NCI-H524 (cell line): Measurements from ENCODE around the gene ERCC5.

Experiments
- DNase-seq, 2 experiments: peaks; one replicate each; lab custom pipeline; 2025; lab: John Stamatoyannopoulos, UW

ERCC5 gene

DNA sequence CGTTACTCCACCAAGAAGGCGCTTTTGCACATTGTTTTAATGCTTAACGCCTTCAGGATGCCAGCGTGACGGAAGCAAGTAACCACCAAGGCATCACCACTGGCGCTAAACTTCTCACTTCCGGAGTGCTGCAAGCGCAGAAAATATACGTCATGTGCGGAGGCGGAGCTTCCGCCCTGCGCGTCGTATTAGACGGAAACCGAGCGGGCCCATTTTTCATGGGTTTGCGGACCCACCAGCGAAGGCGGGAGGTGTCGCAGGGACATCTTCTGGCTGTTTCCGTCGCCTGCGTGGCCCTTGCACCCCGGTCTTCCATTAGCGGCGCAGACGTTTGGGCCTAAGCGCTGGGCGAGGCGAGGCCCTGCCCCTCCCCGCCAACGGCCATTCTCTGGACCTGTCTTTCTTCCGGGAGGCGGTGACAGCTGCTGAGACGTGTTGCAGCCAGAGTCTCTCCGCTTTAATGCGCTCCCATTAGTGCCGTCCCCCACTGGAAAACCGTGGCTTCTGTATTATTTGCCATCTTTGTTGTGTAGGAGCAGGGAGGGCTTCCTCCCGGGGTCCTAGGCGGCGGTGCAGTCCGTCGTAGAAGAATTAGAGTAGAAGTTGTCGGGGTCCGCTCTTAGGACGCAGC, at the start of gene ERCC5:
Gene ERCC5 (plus strand): TSS at position 403 of the 631 bp plus-strand sequence. CDS start 235 bp downstream, outside the sequence.
- DNase-seq, result peak; percentile 86 to 96

DNA sequence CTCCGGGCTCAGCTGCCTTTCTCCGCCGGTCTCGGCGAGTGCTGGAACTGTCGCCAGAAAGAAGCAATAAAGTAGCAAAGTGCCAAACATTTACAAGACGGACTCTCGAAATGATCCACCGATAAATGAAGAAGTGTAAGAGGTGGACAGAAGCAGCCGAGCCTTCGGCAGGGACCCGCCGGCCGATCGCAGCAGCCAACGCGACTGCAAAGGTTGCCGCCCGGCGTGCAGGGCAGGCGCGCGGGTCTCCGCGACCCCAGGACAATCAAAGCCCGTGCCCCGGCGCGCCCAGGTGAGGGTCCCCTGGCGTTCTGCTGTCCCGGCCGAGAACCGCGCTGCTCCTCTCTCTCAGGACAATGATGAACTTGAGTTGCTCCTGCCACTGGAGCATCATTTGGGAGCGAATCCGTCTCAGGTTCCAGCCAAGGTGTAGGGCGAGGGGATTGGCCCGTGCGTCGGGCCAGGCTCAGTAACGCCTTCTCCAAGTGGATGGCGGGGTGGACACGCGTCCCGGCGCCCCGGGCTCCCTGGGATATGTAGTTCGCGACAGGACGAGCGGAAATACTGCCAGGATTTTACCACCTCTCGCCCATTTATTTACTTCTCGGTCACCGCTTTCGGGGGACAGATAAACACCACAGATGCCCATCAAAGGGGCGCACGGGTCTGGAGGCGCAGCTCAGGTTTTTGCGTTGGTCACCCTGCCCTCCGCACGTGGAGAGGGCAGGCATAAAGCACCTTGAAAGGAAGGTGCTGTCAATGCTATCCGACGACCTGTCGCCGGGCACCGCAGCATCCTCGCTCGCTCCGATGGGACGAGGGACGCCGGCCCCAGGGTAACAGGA, 47.0 kb upstream of the ERCC5 start, which contains the start of the genes BIVM and POGLUT2:
Gene BIVM (plus strand): TSS at position 539 of the 845 bp plus-strand sequence. CDS start 8,149 bp downstream, outside the sequence.
Gene POGLUT2 (minus strand): TSS at position 396 of the 845 bp plus-strand sequence. CDS start 306 bp downstream, at position 90.
- DNase-seq, result peak; percentile 83 to 92

DNA sequence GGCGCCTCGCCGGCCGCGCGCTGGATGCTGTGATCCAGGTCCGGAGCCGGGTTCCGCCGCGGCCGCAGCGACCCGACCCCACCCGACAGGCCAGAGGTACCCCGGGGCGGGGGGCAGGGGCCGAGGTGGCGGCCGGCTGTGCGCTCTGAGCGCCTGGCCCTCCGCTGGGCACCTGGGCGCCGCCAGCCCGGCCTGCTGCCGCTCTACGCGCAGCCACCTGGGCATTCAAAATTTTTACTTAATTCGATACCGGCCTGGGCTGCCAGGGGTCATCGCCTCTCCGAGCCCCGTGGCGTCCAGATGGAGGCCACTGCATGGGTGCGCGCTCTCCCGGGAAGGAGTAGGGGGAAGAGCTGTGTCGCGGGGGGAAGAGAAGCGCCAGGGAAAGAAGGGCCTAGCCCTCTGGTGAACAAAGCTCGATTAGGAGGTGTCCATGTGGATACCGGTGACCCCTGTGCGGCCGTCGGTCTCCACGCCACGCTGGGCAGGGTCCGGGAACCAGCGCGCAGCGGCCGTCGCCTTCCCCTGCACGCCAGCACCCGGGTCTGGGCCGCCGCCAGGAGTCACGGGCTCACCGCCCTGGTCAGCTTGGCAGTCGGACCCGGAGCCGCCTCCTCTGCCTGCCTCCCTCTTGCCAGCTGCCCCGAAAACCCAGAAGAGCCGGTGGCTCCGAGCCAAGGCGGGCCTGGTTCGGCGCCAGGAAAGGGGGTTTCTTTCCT, 46.2 kb upstream of the ERCC5 start:
- peak in 1 of 2 experiments; percentile 28 for DNase-seq

DNA sequence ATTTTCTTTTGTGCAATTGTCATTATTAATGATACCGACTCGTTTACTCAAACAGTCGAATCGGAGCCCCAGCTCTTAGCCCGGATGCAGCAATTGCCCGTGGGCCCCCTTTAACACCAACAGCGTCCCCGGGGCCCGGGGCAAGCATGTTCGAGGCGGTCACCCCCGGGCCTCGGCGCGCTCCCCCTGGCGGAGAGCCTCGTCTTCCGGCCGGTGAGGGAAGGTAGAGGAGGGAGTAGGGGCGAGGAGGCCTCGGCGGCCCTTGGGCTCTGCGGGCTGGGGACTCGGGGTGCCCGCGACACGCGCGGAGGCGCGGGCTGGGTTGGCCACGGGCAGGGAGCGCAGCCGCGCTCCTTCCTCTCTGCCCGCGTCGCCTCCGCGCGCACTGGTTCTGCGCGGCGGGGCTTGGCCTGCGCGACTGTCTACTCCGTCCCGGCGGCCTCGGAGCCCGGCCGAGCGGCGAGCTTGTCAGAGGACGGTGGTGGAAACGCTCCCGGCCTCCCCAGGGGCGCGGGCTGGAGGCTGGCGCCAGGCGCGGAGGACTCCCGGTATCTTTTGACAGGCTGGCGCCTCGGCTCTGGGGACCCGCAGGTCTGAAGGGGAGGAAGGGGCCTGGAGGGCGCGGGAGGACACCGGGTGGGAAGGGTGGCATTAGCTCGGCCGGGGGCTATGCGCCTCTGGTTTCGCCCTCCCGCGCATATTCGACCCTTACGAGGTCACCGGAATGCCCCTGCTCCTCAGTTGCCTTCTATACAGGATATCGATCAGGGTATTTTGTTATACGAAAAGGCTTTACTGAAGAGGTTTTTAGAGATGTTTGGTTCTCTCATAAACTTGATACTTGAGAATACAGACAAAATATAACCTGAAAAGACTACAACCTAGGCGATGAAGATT, 45.4 kb upstream of the ERCC5 start:
- peak; percentile 54 to 69 for DNase-seq

DNA sequence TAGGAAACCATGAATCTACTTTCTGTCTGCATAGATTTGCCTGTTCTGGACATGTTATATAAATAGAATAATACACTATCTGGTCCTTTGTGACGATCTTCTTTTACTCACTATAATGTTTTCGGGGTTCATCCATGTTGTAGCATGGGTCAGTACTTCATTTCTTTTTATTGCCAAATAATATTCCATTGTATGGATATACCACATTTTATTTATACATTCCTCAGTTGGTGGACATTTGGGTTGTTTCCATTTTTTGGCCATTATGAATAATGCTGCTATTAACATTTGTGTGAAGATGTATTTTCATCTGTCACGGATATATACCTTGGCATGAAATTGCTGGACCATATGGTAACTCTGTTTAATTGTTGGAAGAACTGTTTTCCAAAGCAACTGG, 40.2 kb upstream of the ERCC5 start:
- DNase-seq, result no peak

DNA sequence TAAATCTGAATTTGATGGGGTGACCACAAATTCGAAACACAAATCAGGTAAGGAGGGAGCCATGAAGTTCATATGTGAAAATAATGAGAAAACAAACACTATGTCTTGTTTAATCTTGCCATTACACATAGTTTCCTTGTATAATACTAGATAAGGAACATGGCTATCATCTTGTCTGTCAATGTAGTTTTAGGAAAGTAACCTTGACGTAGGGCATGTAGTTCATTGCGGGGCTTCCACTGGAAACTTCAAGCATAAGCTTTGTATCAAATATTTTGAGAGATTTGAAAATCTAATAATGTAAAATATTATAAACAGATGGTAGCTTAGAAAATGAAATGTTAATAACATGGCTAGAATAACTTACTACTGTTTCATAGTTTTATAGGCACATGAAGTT, 38.1 kb upstream of the ERCC5 start:
- DNase-seq, result no peak

DNA sequence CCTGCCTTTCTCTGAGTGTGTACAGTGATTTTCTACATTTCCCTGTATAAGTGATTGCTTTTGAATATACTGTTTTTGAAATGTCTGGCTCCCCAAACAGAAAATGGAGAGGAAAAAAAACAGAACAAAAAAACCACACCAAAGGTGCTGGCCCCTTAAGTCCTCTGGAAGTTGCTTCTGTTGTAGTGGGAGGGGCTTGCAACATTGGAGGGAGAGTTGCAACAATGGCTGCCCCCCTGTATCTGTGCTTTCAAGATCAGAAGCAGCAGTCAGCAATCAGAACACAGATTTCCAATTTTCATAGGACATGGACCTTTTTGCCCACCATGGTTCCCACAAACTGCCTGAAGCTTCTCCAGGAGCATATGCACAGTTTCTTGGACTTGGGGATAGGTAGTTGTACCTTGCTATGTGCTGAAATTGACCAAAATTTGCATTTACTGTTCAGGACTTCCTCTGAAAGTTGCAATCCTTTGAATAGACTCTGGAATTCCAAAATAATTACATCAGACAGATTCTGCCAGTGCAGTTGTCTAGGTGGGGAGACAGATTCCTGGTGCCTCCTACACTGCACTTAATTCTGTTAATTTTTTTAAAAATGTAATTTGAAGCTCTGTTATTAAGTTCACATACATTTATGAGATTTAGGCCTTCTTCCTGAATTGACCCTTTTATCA, 33.1 kb upstream of the ERCC5 start:
- DNase-seq, result no peak

DNA sequence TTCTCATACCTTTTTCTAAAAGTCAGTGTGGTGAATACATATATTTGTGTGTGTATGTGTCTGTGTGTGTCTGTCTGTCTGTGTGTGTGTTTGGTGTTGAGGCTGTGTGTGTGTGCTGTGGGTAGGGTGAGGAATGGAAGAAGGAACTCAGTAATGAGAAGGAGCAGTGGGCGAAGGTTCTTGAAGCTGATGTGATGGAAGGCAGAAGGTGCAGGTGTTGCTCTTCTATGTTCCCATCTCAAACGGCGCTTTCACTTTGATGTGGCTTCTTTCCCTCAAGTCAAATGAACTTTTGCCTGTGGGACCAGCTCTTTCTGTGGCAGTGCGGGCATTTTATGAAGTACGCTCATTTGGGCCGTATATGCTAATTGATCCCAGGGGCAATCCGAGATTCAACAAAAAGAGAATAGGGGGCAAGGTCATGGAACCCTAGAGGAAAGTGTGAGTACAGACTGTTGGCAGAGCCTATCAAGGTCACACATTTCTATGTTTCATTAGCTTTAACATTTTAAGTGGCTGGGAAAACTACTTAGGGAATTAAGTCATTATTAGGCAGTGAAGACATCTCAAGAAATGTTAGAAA, 31.7 kb upstream of the ERCC5 start:
- DNase-seq, result no peak

DNA sequence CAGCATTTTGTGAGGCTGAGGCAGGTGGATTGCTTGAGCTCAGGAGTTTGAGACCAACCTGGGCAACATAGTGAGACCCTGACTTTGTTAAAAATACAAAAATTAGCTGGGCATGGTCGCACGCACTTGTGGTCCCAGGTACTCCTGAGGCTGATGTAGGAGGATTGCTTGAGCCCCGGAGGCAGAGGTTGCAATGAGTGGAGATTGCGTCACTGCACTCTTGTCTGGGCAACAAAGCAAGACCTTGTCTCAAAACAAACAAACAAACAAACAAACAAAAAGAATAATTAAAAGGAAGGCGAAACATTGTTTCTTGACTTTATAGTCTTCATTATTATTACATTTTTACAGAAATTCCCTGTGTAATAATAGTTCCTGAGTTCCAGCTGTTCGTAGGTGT, 31.0 kb upstream of the ERCC5 start:
- DNase-seq, result no peak

DNA sequence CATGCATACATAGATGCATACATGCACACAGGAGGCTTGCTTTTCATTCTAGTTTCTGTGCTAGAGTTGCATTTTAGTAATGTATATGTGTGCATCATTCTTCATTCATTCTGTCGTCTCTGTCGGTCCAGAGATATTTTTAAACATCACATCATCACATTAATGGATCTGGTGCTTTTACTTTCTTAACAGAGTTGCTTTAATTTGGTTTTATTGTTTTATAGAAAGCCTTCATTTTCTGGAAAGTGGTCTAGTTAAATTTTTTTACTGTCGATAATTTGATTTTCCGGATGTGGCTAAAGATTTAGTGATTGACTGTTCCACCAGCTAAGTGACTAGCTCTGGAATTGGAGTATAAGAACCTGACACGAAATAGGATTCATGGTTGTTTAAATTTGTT, 30.0 kb upstream of the ERCC5 start:
- no peak for DNase-seq

DNA sequence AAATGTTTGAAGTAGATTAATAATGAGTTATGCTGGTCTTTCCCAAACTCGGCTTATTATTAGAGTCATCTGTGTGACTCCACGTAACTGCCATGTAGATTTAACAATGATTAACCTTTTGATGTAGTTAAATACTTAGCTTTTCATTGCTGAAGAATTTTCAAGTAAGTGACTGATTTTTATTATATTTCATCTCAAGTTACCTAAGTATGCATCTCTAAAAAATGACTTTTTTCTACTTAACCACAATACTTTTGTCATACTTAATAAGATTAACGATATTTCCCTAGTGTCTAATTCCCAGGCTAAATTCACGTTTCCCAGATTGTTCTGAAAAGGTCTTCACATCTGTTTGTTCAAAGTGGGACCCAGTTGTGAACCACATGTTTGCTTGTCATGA, 29.1 kb upstream of the ERCC5 start:
- DNase-seq, result no peak

DNA sequence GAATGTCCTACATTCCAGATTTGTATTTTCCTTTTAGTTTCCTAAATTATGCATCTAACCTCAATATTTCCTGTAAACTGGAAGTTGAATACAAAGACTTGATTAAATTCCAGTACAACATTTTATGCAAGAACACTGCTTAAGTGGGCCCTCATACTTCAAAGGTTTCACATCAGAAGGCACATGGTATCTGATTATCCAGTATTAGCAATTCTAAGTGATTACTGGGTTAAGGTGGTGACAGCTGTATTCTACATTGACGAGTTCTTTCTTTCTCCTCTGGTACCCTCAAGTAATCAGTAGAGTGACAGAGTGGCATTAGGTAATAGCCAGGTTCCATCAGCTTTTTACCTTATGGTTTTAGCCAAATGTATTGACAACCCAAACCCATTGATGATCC, 28.6 kb upstream of the ERCC5 start:
- DNase-seq, result peak in 1 of 2 experiments; percentile 1

DNA sequence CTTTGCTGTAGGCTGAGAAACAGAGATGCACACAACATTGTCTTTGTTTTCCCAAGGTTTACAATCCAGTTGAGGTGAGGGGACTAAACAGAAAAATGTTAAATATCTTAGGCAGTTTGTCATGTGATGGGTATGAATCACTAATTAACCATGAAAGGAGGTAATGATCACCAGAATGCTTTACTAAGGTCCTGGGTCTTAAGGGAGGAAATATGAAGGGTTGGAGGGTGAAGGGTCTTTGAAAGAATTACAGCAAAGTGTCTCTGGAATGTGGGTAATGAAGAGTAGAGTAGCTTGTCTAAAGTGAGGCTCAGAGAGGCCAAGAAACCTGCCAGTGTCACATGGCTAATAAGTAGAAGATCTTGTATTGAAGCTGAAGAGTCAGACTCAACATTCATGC, 27.9 kb upstream of the ERCC5 start:
- DNase-seq, result no peak

DNA sequence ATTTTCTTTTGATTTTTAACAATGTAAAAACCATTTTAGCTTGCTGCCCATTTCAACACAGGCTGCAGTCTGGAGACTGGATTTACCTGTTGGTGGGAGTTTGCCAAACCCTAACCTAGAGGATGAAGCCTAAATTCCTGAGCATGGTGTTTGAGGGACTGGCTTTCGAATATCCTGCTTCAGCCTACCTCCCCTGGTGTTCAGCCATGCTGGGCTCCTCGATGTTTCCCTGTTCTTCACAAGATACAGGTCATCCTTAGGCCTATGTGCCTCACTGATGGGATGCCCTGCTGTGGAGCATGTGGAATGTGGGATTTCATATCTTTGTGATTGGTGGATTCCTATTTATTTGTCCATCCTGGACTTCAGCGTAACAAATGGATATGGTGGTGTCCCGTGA, 20.4 kb upstream of the ERCC5 start:
- DNase-seq, result no peak

DNA sequence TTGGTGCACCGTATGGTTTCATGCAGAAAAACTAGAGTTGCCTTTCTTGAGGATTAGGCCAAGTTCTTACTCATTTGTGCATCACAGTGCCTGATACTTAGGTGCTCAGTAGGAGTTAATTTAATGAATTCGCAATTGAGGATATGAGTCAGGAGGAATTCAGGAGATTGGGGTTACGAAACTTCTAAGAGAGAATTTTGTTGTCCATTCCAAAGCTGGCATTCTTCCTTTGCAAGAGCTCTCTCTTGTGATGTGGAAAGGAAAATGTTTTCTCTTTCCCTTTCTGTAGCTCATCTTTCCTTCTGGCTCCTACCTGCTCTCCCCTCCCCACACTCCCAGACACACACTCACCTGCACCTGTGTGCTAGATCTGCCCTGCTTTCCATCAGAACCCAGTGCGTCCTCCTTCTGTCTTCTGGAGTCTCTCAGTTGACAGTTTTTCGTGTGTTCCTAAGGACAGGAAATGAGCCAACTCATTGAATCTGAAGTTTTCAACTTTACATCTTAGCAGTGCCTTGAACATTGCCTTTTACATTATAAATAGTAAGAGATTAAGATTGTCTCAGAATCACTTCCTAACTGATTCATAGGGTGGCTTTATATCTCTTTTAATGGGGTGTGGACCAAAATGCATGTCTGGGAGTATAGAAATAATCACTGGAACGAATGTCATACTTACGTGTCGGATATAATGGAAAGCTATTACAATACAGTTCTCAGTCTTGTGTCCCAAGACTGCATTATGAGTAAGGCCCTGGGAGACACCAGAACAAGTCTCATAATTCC, 19.7 kb upstream of the ERCC5 start:
- no peak for DNase-seq

DNA sequence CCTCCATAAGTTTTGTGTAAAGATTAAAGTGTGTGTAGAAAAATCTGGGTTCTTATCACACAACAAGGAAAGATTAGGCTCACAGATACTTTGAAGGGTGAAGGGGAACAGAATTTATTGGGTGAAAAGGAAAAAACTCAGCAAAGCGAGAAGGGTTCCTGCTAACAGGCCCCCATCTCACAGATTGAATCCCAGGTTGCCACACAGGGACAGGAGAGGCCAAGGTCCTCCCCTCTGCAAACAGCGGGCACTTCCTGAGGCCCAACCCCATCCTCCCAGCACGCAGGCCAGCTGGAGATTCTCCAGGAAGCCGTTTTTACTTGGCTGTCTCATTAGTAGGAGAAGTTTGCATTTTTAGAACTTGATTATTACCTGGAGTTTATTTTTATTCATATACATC, 15.2 kb upstream of the ERCC5 start:
- DNase-seq, result no peak

DNA sequence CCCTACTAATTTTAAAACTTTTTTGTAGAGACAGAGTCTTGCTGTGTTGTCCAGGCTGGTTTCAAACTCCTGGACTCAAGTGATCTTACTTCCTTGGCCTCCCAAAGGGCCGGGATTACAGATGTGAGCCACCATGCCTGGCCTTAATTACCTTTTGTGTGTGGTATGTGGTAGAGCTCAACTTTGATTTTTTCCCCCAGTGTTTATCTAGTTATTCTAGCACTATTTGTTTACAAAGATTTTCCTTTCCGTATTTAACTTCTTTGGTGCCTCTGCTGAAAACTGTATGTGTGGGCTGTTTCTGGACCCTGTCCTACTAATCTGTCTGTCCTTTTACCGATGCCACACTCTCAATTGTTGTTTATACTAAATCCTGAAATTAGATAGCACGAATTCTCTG, 9.4 kb upstream of the ERCC5 start:
- no peak for DNase-seq

DNA sequence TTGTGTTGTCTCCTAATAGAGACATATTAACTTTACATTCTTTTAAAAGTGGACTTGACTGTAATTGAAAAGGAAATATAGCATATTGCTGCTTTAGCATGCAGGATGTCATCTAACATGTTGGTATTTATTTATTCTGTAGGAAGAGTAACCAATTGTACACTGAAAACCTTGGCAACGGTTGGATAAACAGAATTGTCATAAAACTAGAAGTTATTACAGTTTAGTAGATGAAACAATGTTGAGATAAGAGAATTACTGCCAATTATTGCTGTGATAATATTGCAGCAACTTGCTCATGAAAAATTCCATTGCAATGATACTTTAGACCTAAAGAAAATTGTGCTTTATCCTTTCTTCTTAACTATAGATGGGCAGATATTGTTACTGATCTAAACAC, 7.6 kb upstream of the ERCC5 start:
- no peak for DNase-seq

DNA sequence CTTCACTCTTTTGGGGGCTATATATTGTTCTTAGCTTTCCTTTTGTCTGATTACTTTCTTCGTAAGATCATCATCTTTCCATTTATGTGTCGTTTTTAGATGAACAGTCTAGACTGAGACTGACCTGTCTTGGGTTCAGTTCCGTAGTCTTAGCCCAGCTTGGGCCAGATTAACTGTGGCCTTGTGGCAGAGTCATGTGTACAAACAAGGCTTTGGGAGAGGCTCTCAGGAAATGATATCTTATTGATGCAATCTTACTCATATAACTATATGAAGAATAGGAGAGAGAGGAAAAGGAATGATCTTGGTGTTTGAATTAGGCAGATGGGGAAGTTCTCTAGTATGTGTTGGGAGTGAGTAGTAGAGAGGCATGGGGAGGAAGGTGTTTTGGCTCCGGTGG, 6.8 kb upstream of the ERCC5 start:
- DNase-seq, result no peak

DNA sequence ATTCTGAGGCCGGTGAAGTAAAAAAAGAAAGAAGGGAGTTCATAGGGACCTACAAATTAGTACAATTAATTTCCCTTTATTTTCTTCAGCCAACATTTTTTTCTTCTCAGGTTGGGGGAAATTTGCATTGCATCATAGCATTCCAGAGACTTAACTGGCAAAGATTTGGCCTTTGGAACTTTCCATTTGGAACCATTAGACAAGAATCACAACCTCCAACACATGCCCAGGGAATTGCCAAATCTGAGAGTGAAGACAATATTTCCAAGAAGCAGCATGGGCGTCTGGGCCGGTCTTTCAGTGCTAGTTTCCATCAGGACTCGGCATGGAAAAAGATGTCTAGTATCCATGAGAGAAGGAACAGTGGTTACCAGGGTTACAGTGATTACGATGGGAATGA, 6.4 kb upstream of the ERCC5 start:
- DNase-seq, result no peak
